ENCODE measurements around the gene CCL1. TPM values are rescaled to one million over a fixed set of nuclear protein-coding genes. Genes with fewer than 3 reads are reported as not detected.

The CCL1 gene
- total and polyA plus RNA-seq, 2 of the 4 experiments (the other 2 are of a cell fraction) = not detected

DNA sequence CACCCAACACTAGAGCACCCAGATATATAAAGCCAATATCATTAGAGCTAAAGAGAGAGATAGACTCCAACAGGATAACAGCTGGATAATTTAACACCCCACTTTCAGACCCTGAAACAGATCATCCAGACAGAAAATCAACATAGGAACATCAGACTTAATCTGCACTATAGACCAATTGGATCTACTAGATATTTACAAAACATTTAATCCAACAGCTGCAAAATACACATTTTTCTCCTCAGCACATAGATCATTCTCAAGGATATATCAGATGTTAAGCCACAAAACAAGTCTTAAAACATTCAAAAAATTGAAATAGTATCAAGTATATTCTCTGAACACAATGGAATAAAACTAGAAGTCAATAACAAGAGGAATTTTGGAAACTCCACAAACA, 10.8 kb downstream of the CCL1 start:
- no peaks in the 10 kb centered on the region for H3K79me1 ChIP-seq (ENCODE audit: low read depth in 1 of 2, low read length in 2 of 2)
- no peak overlapping the region for H2AK5ac ChIP-seq (ENCODE audit: low read depth, low read length)
- no peak overlapping the region for H3K23ac ChIP-seq (ENCODE audit: low read depth, low read length)
- in situ Hi-C loops (cut with MboI; ENCODE audit: low sequenced_read_pairs) (no loop called here), dilution Hi-C loops (cut with HindIII; ENCODE audit: low sequenced_read_pairs, unreplicated experiment) (no loop called here), intact Hi-C loops (cut with micrococcal nuclease) (loop anchor here (5.0 kb wide), 1 partner anchor 40 kb away; no protein-coding TSS in a partner anchor)
- no peaks in the 10 kb centered on the region for H3K27me3 ChIP-seq (ENCODE audit: control insufficient read depth, insufficient read depth, low read length)
- no peak overlapping the region for H3K56ac ChIP-seq (ENCODE audit: extremely low read depth, insufficient read depth, low read length)
- H3K9me1 ChIP-seq (ENCODE audit: insufficient read depth, low read length) = no peaks in the 10 kb centered on the region
- no peak overlapping the region for H2BK5ac ChIP-seq (ENCODE audit: low read depth, low read length, poor library complexity, severe bottlenecking)
- no peaks in the 10 kb centered on the region for H3K36me3 ChIP-seq (ENCODE audit: control insufficient read depth, insufficient read depth, low read length)
- no peak overlapping the region for H2BK15ac ChIP-seq (ENCODE audit: low read depth, low read length)
- H2AK9ac ChIP-seq (replicated peaks; ENCODE audit: low read depth, low read length, poor library complexity) = no peak overlapping the region
- ChIA-PET POLR2A (ENCODE audit: unreplicated experiment) (no interaction called here), CTCF (no interaction called here)
- no peak overlapping the region for H2AFZ ChIP-seq (replicated peaks; ENCODE audit: low read length, poor library complexity)
- no peak overlapping the region for H3K4me2 ChIP-seq (ENCODE audit: low read depth, low read length)
- peaks cover 6% of the 10 kb centered on the region for H3K4me1 ChIP-seq (ENCODE audit: control insufficient read depth, insufficient read depth, low read length)
- no peak overlapping the region for H2BK120ac ChIP-seq (ENCODE audit: low read depth, low read length)
- H4K91ac ChIP-seq (ENCODE audit: insufficient read depth, low read depth, low read length) = no peak overlapping the region
- ATAC-seq (ENCODE audit: low read depth) (no peak), DNase-seq (no peak)
- no peak overlapping the region for H3K18ac ChIP-seq (ENCODE audit: low read depth, low read length)
- no peak overlapping the region for H2BK20ac ChIP-seq (ENCODE audit: low read depth, low read length)
- H3K14ac ChIP-seq (replicated peaks; ENCODE audit: low read depth, low read length) = no peak overlapping the region
- H3K27ac ChIP-seq (ENCODE audit: insufficient read depth, low read length) = no peak overlapping the region
- peaks cover 2% of the 10 kb centered on the region for H3K9me3 ChIP-seq (ENCODE audit: control insufficient read depth, insufficient read depth, low read length)
- no peak overlapping the region for H3K9ac ChIP-seq (ENCODE audit: low read depth, low read length)
- no peak overlapping the region for H3K4ac ChIP-seq (ENCODE audit: low read depth, low read length)
- no peak overlapping the region for H4K5ac ChIP-seq (ENCODE audit: low read depth, low read length)
- H3K4me3 ChIP-seq (ENCODE audit: insufficient read depth, low read depth, low read length) = no peak overlapping the region
- TF ChIP-seq RAD21 (IDR thresholded peaks at IDR 0.05; ENCODE audit: low read length) (no peak), MAFK (IDR thresholded peaks at IDR 0.05; ENCODE audit: low read depth, low read length) (no peak), NFE2L2 (IDR thresholded peaks at IDR 0.05; ENCODE audit: low read depth, low read length) (no peak), MXI1 (IDR thresholded peaks at IDR 0.05; ENCODE audit: borderline replicate concordance, low read depth, low read length) (no peak), CEBPB (IDR thresholded peaks at IDR 0.05; ENCODE audit: low read depth, low read length) (no peak)
- TF ChIP-seq, protein P1, sequence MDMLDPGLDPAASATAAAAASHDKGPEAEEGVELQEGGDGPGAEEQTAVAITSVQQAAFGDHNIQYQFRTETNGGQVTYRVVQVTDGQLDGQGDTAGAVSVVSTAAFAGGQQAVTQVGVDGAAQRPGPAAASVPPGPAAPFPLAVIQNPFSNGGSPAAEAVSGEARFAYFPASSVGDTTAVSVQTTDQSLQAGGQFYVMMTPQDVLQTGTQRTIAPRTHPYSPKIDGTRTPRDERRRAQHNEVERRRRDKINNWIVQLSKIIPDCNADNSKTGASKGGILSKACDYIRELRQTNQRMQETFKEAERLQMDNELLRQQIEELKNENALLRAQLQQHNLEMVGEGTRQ (IDR thresholded peaks at IDR 0.05; ENCODE audit: low read depth, low read length) = no peak
- BruUV-seq (replicated peaks) = no TSS peak
- H4K8ac ChIP-seq (ENCODE audit: low read depth in 2 of 2, low read length in 2 of 2) = no peak overlapping the region
- no peaks in the 10 kb centered on the region for H4K20me1 ChIP-seq (ENCODE audit: insufficient read depth, low read length)

Data from IMR-90 (cell line).